Tibial nerve (tissue), 4 donors: ENCODE measurements around the gene LDB3. TPM values are rescaled to one million over a fixed set of nuclear protein-coding genes. Genes with fewer than 3 reads are reported as not detected.

Experiments used
- DNase-seq, 2 donors: peaks; one replicate each; pipeline ENCODE4 v3.0.0-alpha.2; 2019; ENCODE audit warnings: low spot score in 2 of 2
- H3K27ac ChIP-seq, 4 donors: fragments of 200-600 bp; sonication (generic) in 3 of 4; one replicate each; pipeline ENCODE4 v1.5.1; 2017 to 2019; ENCODE audit warnings: mild to moderate bottlenecking in 1 of 4
- H3K27me3 ChIP-seq, 2 donors: fragments of 200-600 bp; sonication (generic) in 1 of 2; one replicate each; pipeline versions ENCODE4 v1.5.1 to v1.6.0; 2017 to 2019
- H3K36me3 ChIP-seq, 3 donors: fragments of 200-600 bp; sonication (generic); one replicate each; pipeline ENCODE4 v1.5.1; 2018 to 2019
- H3K4me1 ChIP-seq, 4 donors: fragments of 200-600 bp; sonication (generic) in 3 of 4; one replicate each; pipeline ENCODE4 v1.5.1; 2017 to 2019
- H3K4me3 ChIP-seq, 4 donors: fragments of 200-600 bp; sonication (generic) in 3 of 4; one replicate each; pipeline ENCODE4 v1.5.1; 2017 to 2019; ENCODE audit warnings: mild to moderate bottlenecking in 1 of 4, moderate library complexity in 1 of 4
- H3K9me3 ChIP-seq, 4 donors: fragments of 200-600 bp; sonication (generic) in 3 of 4; one replicate each; pipeline ENCODE4 v1.5.1; 2017 to 2019
- CTCF ChIP-seq, 5 experiments: fragments of 200-600 bp in 3 of 5; fragments of 450-650 bp in 2 of 5; sonication (generic) in 3 of 5; IDR thresholded peaks; one replicate each; pipeline ENCODE4 v1.5.1; 2016 to 2019; ENCODE audit warnings: antibody characterized with exemption in 5 of 5, mild to moderate bottlenecking in 3 of 5, moderate library complexity in 2 of 5
- EP300 ChIP-seq, 2 donors: sonication (generic); formaldehyde crosslinking; IDR thresholded peaks; one replicate each; pipeline ENCODE4 v1.6.1; 2017; ENCODE audit warnings: antibody characterized with exemption in 2 of 2, mild to moderate bottlenecking in 1 of 2
- POLR2A ChIP-seq, 2 donors: fragments of 450-650 bp; IDR thresholded peaks; one replicate each; pipeline ENCODE4 v1.6.1; 2017; ENCODE audit warnings: antibody characterized with exemption in 2 of 2, mild to moderate bottlenecking in 2 of 2, moderate library complexity in 2 of 2
- WGBS, 2 donors: methylation state at CpG; one replicate each; pipeline ENCODE4 v1.1.5; 2018; 5-methylcytosine and 5-hydroxymethylcytosine counted together
- total RNA-seq, 4 donors: library from RNA; depleted of rRNA; stranded (reverse); fragments of >200 nt; gene quantifications; one replicate each; pipeline ENCODE4 v1.1.0, GENCODE V29; 2016

The LDB3 gene
- total RNA-seq, 4 donors from 2014 or later = 5.4 to 18.6 (median 7.5) TPM

- Histone ChIP-seq H3K4me1 (peaks cover 0 to 7% (median 0%) of the 10 kb centered on the region in 4 donors), H3K27ac (no peak overlapping the region), H3K27me3 (no peaks in the 10 kb centered on the region), H3K4me3 (no peak overlapping the region), H3K9me3 (no peaks in the 10 kb centered on the region), H3K36me3 (no peaks in the 10 kb centered on the region)
- DNase-seq = no peak
- no peak for TF ChIP-seq POLR2A (IDR thresholded peaks at IDR 0.05)
- TF ChIP-seq CTCF (IDR thresholded peaks at IDR 0.05) = no peak
- TF ChIP-seq EP300 (IDR thresholded peaks at IDR 0.05) = no peak
- WGBS, 2 donors = 78 to 80% methylated on average over 7 of the region's 7 CpGs
Observed at GRCh38 chr10:86665218-86665607, 3.1 kb upstream of the LDB3 start.

GRCh38 chr10:86665868-86666267 lies 2.4 kb upstream of the LDB3 start:
- DNase-seq = no peak
- no peak for TF ChIP-seq EP300 (IDR thresholded peaks at IDR 0.05)
- no peak for TF ChIP-seq CTCF (IDR thresholded peaks at IDR 0.05)
- no peak for TF ChIP-seq POLR2A (IDR thresholded peaks at IDR 0.05)

GRCh38 chr10:86666538-86666937 lies 1.8 kb upstream of the LDB3 start:
- no peak for TF ChIP-seq EP300 (IDR thresholded peaks at IDR 0.05)
- TF ChIP-seq POLR2A (IDR thresholded peaks at IDR 0.05) = no peak
- no peak for TF ChIP-seq CTCF (IDR thresholded peaks at IDR 0.05)
- peaks cover 0 to 12% (median 0%) of the 10 kb centered on the region in 4 donors for H3K4me1 ChIP-seq
- DNase-seq = no peak
- H3K36me3 ChIP-seq = no peaks in the 10 kb centered on the region
- H3K4me3 ChIP-seq = peak overlapping the region in 1 of 4 donors; percentile 33
- H3K27ac ChIP-seq = peak overlapping the region in 1 of 4 donors; percentile 63
- no peaks in the 10 kb centered on the region for H3K27me3 ChIP-seq
- no peaks in the 10 kb centered on the region for H3K9me3 ChIP-seq
- WGBS, 2 donors = 71 to 78% methylated on average over 7 of the region's 7 CpGs

More at GRCh38 chr10:86665868-86666267, 2.4 kb upstream of the LDB3 start:
- H3K9me3 ChIP-seq = no peaks in the 10 kb centered on the region
- no peaks in the 10 kb centered on the region for H3K36me3 ChIP-seq
- no peak overlapping the region for H3K27ac ChIP-seq
- H3K4me3 ChIP-seq = no peak overlapping the region
- H3K27me3 ChIP-seq = no peaks in the 10 kb centered on the region
- 58 to 64% methylated on average over 12 of the region's 12 CpGs for WGBS, 2 donors
- peaks cover 0 to 8% (median 0%) of the 10 kb centered on the region in 4 donors for H3K4me1 ChIP-seq

- Histone ChIP-seq H3K27me3 (no peaks in the 10 kb centered on the region), H3K4me3 (peak overlapping the region in 1 of 4 donors; percentile 33), H3K4me1 (peaks cover 0 to 23% (median 0%) of the 10 kb centered on the region in 4 donors), H3K9me3 (no peaks in the 10 kb centered on the region), H3K27ac (peak overlapping the region in 2 of 4 donors; percentile 43 to 63), H3K36me3 (no peaks in the 10 kb centered on the region)
- TF ChIP-seq POLR2A (IDR thresholded peaks at IDR 0.05) (no peak), CTCF (IDR thresholded peaks at IDR 0.05) (no peak), EP300 (IDR thresholded peaks at IDR 0.05) (no peak)
- no peak for DNase-seq
- WGBS, 2 donors = 75% methylated on average over 8 to 9 of the region's 10 CpGs
Observed at GRCh38 chr10:86667421-86668181, 710 bp upstream of the LDB3 start.

- H3K9me3 ChIP-seq = no peaks in the 10 kb centered on the region
- DNase-seq = no peak
- H3K27ac ChIP-seq = peak overlapping the region in 2 of 4 donors; percentile 28 to 63
- H3K27me3 ChIP-seq = no peaks in the 10 kb centered on the region
- H3K4me3 ChIP-seq = peak overlapping the region in 2 of 4 donors; percentile 6 to 33
- TF ChIP-seq CTCF (IDR thresholded peaks at IDR 0.05) (no peak), EP300 (IDR thresholded peaks at IDR 0.05) (no peak), POLR2A (IDR thresholded peaks at IDR 0.05) (no peak)
- peaks cover 0 to 29% (median 0%) of the 10 kb centered on the region in 4 donors for H3K4me1 ChIP-seq
- 79 to 82% methylated on average over 8 of the region's 8 CpGs for WGBS, 2 donors
- H3K36me3 ChIP-seq = no peaks in the 10 kb centered on the region
Observed at GRCh38 chr10:86670290-86670811, 2.0 kb downstream of the LDB3 start.
